ENCODE measurements around the gene CHD9NB. TPM values are rescaled to one million over a fixed set of nuclear protein-coding genes. Genes with fewer than 3 reads are reported as not detected.

CHD9NB gene
- polyA plus RNA-seq, 2 of the 4 experiments (the other 2 are of a cell fraction): 2.0 to 2.8 TPM

DNA sequence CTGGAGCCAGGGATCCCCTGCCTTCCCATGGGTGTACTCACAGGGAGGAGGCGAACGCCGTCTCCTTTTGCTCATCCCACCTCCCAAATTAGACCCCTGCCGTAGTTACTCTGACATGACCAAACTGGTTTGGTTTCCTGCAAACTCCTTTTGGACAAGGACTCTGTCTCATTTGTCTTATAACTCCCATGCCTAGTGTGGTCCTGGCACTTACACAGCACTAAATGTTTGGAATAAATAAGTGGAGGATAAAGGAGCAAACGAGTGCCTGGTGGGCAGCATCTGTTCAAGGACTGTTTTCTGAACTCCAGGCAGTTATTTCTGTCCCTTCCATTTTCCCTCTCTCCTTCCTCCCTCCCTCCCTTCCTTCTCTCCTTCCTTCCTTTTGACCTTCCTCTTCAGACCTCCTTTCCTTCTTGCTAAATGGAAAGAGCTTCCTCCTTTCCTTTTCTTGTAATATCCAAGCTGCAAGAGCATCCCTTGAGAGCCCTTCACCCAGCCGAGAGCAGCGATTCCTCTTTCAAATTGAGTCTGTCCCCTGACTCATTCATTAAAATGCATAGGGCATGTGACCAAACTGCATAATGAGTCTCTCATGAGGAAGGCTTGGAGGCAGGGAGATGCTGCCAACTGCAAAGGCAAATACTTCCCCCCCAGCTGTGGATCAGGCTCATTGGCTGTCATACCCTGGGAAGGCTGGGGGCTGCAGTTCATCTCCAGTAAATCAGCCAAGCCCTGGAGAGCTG lies 38.9 kb upstream of the CHD9NB start:
- WGBS (ENCODE audit: missing lambda C conversion rate): 89% methylated on average over 7 of the region's 7 CpGs
- peaks cover 50% of the 10 kb centered on the region for H3K4me1 ChIP-seq
- no peak for FAIRE-seq
- H3K27ac ChIP-seq: peak overlapping the region; percentile 46 to 72; a peak in 5 of 6 replicates
- TF ChIP-seq ZFP36 (IDR thresholded peaks at IDR 0.05; ENCODE audit: borderline replicate concordance, partially characterized antibody) (no peak), NFE2L2 (conservative IDR thresholded peaks at IDR 0.05; ENCODE audit: low read length) (no peak), HOXB5 (CRISPR knock-in tag; IDR thresholded peaks at IDR 0.05) (no peak), MYC (IDR thresholded peaks at IDR 0.05; ENCODE audit: borderline replicate concordance, low read length) (no peak), PBX3 (IDR thresholded peaks at IDR 0.05) (no peak), CHD4 (IDR thresholded peaks at IDR 0.05; ENCODE audit: borderline replicate concordance) (no peak)
- no peak overlapping the region for H3K4me3 ChIP-seq
- CTCF ChIA-PET: interaction anchor here (0.8 to 7.7 kb wide), 3 partner anchors 9 to 36 kb away, joined by 3 to 32 read pairs (median 3); partner anchors contain the start of gene CHD9
- DNase-seq (ENCODE audit: low read depth in 1 of 2, low spot score in 1 of 2): no peak
- H3K9me3 ChIP-seq: no peaks in the 10 kb centered on the region
- POLR2A ChIA-PET: no interaction called here
- H3K4me2 ChIP-seq: peak overlapping the region; percentile 36; the same call in 1 of the 3 replicates
- no peak for ATAC-seq

DNA sequence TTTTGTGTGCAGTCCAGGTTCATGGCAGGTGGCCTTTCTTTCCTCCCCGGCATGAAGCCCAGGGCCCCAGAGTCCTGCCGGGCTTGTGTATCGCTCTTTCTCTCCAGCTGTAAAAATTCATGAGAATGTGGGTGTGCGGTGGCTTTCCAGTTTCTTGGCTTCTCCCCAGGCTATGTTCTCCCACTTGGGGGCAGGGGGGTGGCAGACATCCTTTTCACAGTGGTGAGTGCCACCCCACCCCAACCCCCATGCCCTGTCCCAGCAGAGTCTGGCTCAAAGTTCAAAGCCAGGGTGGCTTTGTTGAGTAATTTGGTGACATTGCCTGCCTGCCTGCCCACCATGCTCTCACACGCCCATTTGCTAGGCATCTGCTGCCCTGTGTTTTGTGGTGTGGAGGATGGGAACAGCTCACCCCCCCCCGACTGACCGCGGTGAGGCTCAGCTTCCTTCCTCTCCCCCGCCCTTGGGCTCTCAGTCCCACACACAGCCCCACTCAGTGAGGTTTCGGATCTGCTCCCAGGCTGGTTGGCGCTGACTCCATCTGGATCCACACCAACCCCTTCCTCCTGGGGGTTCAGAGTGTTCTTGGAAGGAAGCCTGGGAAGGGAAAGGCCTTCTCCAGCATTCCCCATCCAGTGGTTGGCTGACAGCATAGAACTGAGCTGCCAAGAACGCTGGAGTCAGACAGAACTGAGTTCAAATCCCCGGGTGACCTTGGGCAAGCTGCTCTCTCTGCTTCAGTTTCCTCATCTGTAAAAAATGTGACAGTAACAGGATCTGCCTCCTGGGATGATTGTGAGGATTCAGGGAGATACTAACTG lies 38.1 kb upstream of the CHD9NB start:
- FAIRE-seq: no peak
- WGBS (ENCODE audit: missing lambda C conversion rate): 86% methylated on average over 8 of the region's 13 CpGs
- TF ChIP-seq PHF8 (IDR thresholded peaks at IDR 0.05; ENCODE audit: borderline replicate concordance, low read depth) (no peak), MYC (IDR thresholded peaks at IDR 0.05; ENCODE audit: borderline replicate concordance, low read length) (no peak), HOXB5 (CRISPR knock-in tag; IDR thresholded peaks at IDR 0.05) (no peak), RARB (CRISPR knock-in tag; IDR thresholded peaks at IDR 0.05) (no peak), POLR2AphosphoS2 (conservative IDR thresholded peaks at IDR 0.05; ENCODE audit: low read length) (no peak), NFE2L2 (conservative IDR thresholded peaks at IDR 0.05; ENCODE audit: low read length) (no peak), KDM5A (IDR thresholded peaks at IDR 0.05) (no peak), ZC3H11A (IDR thresholded peaks at IDR 0.05) (no peak), POLR2A (IDR thresholded peaks at IDR 0.05; ENCODE audit: low read length) (no peak), CEBPB (IDR thresholded peaks at IDR 0.05) (no peak), NPAS2 (CRISPR knock-in tag; IDR thresholded peaks at IDR 0.05; ENCODE audit: borderline replicate concordance) (no peak), ESRRA (IDR thresholded peaks at IDR 0.05; ENCODE audit: borderline replicate concordance, low read length) (no peak), KDM1A (IDR thresholded peaks at IDR 0.05; ENCODE audit: low read depth) (no peak), FOXS1 (CRISPR knock-in tag; IDR thresholded peaks at IDR 0.05) (no peak), CBX8 (IDR thresholded peaks at IDR 0.05) (no peak)
- TF ChIP-seq, protein P1, sequence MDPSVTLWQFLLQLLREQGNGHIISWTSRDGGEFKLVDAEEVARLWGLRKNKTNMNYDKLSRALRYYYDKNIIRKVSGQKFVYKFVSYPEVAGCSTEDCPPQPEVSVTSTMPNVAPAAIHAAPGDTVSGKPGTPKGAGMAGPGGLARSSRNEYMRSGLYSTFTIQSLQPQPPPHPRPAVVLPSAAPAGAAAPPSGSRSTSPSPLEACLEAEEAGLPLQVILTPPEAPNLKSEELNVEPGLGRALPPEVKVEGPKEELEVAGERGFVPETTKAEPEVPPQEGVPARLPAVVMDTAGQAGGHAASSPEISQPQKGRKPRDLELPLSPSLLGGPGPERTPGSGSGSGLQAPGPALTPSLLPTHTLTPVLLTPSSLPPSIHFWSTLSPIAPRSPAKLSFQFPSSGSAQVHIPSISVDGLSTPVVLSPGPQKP (IDR thresholded peaks at IDR 0.05; ENCODE audit: low read depth, low read length): no peak
- TF ChIP-seq, protein P2, sequence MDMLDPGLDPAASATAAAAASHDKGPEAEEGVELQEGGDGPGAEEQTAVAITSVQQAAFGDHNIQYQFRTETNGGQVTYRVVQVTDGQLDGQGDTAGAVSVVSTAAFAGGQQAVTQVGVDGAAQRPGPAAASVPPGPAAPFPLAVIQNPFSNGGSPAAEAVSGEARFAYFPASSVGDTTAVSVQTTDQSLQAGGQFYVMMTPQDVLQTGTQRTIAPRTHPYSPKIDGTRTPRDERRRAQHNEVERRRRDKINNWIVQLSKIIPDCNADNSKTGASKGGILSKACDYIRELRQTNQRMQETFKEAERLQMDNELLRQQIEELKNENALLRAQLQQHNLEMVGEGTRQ (IDR thresholded peaks at IDR 0.05): no peak
- TF ChIP-seq, protein P3, sequence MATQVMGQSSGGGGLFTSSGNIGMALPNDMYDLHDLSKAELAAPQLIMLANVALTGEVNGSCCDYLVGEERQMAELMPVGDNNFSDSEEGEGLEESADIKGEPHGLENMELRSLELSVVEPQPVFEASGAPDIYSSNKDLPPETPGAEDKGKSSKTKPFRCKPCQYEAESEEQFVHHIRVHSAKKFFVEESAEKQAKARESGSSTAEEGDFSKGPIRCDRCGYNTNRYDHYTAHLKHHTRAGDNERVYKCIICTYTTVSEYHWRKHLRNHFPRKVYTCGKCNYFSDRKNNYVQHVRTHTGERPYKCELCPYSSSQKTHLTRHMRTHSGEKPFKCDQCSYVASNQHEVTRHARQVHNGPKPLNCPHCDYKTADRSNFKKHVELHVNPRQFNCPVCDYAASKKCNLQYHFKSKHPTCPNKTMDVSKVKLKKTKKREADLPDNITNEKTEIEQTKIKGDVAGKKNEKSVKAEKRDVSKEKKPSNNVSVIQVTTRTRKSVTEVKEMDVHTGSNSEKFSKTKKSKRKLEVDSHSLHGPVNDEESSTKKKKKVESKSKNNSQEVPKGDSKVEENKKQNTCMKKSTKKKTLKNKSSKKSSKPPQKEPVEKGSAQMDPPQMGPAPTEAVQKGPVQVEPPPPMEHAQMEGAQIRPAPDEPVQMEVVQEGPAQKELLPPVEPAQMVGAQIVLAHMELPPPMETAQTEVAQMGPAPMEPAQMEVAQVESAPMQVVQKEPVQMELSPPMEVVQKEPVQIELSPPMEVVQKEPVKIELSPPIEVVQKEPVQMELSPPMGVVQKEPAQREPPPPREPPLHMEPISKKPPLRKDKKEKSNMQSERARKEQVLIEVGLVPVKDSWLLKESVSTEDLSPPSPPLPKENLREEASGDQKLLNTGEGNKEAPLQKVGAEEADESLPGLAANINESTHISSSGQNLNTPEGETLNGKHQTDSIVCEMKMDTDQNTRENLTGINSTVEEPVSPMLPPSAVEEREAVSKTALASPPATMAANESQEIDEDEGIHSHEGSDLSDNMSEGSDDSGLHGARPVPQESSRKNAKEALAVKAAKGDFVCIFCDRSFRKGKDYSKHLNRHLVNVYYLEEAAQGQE (IDR thresholded peaks at IDR 0.05): no peak
- TF ChIP-seq, protein P4, sequence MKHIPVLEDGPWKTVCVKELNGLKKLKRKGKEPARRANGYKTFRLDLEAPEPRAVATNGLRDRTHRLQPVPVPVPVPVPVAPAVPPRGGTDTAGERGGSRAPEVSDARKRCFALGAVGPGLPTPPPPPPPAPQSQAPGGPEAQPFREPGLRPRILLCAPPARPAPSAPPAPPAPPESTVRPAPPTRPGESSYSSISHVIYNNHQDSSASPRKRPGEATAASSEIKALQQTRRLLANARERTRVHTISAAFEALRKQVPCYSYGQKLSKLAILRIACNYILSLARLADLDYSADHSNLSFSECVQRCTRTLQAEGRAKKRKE (CRISPR knock-in tag; IDR thresholded peaks at IDR 0.05; ENCODE audit: low read depth): no peak
- ATAC-seq: no peak
- POLR2A ChIA-PET: no interaction called here
- H3K4me2 ChIP-seq: peak overlapping the region; percentile 36
- CTCF ChIA-PET: interaction anchor here (0.8 to 7.7 kb wide), 4 partner anchors 8 to 116 kb away, joined by 3 to 32 read pairs (median 4); partner anchors contain the start of gene CHD9
- peaks cover 50% of the 10 kb centered on the region for H3K4me1 ChIP-seq
- no peak for DNase-seq (ENCODE audit: low read depth in 1 of 2, low spot score in 1 of 2)
- no peak overlapping the region for H3K4me3 ChIP-seq
- peak overlapping the region; percentile 46 to 72; a peak in 5 of 6 replicates for H3K27ac ChIP-seq
- no peaks in the 10 kb centered on the region for H3K9me3 ChIP-seq
